GM20431 (cell line): ENCODE measurements around the gene TTC34.

ENCODE experiments used
- in situ Hi-C: fragments of 300-500 bp; cut with MseI, MboI; formaldehyde crosslinking; loops from one replicate; pipeline ENCODE4 v1.15.0; 2020; ENCODE audit warnings: low sequenced_read_pairs; ENCODE audit not compliant: unreplicated experiment

TTC34 gene

DNA sequence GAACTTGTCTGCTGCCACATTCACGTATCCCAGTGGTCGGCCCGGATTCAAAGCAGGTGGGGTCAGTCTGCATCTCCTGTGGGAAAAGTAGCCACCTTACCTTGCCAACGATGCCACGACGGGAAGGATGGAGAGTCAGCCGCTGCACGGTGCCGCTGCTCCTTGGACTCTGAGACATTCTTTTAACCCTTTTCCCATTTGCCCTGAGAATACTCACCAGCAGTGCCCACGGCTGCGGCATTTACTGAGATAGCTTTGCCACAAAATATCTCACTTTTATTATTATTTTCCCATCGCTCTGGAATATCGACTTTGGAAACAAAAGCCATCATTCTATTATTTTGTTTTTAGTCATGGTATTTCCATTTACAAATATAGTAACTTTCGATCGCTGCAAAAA, 15.3 kb upstream of the TTC34 start:
- in situ Hi-C loops = no loop called here

DNA sequence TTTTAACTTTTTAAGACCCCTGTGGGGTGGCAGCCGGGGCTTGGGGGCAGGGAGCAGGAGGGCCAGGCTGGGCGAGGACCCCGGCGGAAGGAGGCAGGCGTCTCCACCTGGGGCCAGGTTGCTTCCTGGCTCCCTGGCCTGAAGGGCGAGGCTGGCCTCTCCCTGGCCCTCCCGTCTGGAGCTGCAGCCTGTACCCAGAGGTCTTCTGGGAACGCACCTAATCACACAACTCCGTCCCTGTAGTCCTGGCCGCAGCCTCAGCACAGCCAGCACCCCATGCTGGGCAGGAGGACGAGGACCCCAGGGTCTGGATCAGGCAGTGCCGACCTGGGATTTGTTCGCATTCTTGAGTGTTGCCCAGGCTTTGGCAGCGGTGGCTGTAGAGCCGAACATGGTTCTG, 14.1 kb upstream of the TTC34 start:
- in situ Hi-C loops = no loop called here

DNA sequence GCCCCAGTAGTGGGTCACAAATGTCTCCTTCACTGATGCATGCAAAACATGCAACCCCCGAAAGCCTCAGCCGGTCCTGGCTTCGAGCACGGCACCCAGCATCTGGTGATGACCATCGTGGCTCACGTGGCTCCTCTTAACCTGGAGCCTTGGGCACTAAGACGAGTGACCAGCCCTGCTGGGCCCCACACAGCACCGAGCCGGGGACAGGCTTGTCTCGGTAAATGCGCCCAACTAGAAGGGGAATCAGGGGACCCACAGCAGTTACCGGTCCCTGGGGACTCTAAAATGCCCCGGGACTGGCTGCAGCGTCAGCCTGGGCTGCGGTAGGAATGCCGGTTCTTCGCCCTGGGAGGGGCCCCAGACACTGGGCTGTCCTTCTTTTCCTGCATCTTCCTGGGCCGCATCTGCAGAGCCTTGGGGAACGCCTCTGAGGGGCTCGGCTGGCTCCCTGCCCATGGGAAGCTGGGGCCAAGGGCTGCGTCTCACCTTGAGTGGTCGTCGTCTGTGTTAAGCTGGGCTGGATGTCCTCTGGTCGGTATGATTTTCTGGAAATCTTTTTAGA, 13.1 kb upstream of the TTC34 start:
- in situ Hi-C loops = no loop called here

DNA sequence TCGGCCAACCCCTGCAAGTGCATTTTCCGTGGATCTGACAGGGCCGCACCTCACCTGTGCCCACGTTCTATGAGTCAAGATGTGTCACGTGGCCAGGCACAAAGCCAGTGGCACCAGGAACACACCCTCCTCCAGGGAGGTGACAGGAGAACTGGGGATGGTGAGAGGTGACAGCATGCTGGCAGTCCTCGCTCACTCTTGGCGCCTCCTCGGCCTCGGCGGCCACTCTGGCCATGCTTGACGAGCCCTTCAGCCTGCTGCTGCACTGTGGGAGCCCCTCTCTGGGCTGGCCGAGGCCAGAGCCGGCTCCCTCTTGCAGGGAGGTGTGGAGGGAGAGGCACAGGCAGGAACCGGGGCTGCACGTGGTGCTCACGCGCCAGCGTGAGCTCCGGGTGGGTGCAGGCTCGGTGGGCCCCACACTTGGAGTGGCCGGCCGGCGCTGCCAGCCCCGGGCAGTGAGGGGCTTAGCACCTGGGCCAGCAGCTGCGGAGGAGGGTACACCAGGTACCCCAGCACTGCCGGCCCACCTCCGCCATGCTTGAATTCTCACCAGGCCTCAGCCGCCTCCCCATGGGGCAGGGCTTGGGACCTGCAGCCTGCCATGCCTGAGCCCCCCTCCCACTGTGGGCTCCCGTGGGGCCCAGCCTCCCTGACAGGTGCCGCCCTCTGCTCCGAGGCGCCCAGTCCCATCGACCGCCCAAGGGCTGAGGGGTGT, 11.6 kb upstream of the TTC34 start:
- in situ Hi-C loops = no loop called here

DNA sequence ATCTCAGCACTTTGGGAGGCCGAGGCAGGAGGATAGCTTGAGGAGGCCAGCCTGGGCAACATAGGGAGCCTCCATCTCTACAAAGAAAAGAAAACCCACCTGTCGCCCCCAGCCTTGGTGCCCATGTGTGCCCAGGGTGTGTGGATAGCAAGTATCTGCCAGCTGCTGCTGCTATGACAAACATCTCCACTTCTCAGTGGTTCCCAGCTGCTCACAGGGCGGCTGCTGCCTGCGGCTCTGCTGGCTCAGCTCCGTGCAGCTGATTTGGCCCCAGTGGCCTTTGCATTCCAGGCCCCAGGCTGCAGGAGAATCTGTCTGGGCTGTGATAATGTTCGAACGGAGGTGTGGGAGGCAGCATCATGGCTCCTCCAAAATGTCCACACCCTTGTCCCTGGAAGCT, 10.6 kb upstream of the TTC34 start:
- in situ Hi-C loops = no loop called here

DNA sequence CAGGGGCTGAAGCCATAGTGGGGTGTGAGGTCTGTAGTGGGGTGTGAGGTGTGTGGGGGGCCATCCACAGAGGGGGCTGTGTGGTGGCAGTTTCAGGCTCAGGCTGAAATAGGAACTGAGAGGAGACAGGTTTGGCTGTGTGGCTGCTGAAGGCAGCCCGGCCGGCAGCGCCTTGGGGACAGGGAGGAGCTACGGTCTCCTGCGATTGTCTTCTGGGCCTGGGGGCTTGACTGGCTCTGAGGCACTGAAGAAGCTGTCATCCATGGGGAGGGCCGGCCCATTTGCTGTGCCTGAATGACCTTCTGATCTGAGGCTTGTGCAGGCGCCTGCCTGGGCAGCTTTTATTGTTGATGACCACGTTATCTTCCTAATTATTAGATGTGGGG, 10.0 kb upstream of the TTC34 start:
- in situ Hi-C loops = no loop called here

DNA sequence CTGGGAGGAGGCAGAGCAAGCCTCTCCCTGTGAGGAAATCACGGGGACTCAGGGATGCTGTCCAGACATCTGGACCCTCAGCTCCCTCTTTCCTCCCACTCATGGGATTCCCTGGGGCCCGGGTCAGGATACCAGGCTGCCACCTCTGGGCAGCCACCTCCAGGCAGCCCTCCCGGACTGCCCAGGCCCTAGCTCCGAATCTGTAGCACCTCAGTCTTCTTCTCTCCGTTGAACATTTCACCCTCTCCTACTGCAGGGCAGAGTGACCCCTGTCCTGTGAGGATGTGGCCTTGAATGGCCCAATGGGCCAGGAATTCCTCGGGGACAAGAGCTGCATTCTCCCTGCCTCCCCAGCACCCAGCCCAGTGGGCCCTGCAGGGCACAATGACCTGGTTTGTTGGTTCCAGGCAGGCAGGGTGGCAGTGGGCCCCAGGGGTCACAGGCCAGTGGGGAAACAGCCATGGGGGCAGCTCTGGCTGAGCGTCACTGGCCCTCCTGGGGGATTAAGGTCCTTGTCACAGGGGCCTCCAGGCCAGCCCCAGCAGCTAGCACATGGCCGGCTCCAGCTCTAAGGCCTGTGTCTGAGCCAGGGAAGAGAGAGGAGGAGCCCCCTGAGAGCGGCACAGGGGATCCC, 9.5 kb upstream of the TTC34 start:
- in situ Hi-C loops = no loop called here

DNA sequence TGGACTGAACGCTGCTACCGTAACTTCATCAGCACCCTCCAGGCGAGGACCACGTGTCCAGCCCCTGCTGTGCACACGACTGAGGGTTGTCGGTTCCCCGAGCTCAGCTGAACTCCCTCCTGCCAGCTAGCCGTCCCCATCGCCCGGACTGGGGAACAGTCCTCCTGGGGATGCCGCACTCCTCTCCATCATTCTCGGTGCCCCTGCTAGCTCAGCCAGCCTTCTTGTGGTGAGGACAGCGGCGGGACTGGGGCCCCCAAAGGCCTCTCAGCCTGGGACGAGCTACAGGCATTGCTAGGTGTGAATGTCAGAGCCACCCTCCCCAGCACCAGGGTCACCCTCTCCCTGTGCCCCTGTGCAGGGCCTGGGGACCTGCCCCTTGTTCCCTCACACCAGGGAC, 8.8 kb upstream of the TTC34 start:
- in situ Hi-C loops = no loop called here

DNA sequence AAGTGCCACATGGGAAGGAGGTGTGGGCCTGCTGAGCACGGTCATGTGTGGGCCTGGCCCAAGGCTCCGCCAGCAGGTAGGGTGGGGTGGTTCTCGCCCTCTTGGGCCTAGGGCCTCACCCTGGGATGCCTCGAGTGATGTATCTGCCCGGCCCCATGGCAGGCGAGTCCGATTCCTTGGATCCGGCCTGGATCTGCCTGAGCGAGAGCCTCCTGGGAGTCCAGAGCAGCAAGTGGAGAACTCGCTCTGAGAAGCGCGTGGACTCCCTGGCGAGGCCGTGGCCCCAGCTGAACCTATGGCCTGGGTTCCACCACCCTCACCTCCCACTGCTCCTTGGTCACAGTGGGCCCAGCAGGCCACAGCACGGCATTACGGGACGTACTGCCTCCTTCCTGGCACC, 8.2 kb upstream of the TTC34 start:
- in situ Hi-C loops = no loop called here

DNA sequence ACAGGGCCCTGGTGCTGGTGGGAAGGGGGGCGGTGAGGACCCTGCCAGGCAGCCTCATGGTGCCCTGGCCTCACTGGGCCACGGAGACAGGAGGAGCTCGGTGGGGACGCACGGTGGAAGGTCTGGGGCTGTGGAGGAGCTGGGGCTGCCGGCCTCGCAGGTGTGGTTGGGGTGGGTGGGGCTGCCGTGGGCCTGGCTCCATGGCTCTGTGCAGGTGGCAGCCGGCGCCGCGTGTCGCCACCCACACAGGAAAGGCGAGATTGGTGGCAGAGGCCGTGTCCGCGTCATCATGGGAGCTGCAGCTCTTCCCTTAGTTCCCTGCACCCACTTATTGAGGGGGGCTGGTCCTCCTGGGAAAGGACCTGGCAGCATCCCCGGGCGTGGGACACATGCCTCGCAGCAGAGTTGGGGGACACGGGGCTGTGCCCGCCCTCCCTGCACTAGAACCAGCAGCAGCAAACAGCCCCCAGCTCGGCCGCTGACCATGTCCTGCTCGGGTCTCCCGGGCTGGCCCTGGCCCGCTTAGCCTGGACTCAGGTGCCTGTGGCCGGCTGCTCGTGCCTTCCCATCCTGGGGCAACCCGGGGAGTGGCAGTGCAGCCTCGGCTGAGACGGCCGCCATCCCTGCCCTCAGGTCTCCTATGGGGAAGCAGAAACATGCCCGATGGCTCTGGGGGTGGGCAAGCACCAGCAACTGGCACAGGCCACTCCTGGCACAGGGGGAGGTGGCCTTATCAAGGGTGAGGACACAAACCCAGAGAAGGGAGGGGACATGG, 7.5 kb upstream of the TTC34 start:
- in situ Hi-C loops = no loop called here

DNA sequence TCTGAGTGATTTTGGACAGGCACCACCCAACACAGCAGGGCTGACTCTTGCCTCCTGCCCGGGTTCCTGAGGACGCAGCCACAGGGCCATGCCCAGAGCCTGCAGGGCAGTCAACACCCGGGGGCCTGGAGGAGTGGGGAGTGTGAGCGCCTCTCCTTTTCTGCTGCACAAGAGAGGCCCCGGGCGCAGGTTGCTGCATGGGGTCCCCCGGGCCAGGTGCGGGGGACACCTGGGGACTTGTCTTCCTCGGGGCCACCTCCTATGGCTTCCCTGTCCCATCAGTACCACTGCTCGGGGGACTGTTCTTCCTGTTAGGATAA, 6.9 kb upstream of the TTC34 start:
- in situ Hi-C loops = no loop called here

DNA sequence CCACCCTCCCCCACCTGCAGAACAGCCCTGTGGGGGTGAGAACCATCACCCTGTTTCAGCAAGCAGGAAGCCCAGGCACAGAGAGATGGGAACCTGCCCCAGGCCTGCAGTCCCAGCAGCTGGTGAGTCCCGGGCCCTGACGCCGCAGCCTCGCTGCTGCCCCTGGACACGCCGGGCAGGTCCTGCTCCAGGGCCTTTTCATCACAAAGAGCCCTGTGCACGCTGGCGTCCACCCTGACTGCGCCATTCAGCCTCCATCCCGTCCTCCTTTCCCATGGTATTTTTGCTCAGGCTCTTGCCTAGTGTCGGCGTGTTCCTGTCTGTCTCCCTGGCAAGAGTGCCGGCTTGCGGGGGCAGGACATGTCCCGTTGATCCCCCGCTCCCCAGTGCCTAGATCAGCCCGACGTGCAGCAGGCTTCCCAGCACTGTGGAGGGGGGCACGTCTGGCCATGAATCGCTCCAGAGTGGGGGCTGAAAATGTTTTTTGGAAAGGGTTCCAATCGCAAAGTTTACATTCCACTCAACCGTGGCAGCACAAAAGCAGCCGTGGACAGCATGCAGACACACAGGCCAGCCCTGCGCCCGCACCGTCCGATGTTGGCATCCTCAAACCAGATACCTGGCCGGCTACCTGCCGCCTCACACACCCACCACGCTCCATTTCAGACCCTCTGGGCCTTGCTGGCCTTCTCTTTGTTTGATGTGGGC, 6.3 kb upstream of the TTC34 start:
- in situ Hi-C loops = no loop called here

DNA sequence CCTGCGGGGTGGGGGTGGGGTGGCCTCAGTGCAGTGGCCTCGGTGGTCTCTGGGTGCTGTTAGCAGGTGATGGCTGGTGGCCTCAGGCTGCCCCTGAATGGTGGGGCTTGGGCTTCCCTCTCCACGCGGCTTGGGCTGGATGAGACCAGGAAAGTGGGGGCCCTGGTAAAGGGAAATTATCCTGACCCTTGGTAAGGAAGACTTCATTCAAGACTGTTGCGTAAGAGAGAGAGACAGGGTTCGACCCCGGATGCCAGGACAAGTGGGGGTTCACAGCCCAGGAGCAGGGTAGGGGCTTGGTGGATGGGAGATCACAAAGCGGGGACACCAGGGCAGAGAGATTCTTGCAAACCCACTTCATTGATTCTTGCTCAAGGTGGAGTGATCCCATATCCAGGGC, 5.5 kb upstream of the TTC34 start:
- in situ Hi-C loops = no loop called here

DNA sequence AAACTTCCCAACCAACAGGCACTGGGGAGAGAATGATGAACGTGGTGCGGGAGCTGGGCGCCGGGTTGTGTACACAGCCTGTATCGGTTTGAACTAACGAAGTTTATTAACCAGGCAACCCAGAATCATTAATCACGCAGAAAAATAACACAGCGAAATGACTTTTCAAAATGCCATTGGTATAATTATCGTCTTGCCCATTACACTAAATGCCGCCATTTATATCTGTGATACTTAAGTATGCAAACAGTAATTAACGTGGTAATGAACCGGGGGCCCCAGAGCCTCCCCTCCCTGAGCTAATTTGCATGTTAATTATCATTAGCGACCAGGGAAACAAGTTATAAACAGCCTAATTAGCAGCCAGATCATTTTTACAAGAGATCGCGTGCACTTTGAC, 5.1 kb upstream of the TTC34 start:
- in situ Hi-C loops = no loop called here

DNA sequence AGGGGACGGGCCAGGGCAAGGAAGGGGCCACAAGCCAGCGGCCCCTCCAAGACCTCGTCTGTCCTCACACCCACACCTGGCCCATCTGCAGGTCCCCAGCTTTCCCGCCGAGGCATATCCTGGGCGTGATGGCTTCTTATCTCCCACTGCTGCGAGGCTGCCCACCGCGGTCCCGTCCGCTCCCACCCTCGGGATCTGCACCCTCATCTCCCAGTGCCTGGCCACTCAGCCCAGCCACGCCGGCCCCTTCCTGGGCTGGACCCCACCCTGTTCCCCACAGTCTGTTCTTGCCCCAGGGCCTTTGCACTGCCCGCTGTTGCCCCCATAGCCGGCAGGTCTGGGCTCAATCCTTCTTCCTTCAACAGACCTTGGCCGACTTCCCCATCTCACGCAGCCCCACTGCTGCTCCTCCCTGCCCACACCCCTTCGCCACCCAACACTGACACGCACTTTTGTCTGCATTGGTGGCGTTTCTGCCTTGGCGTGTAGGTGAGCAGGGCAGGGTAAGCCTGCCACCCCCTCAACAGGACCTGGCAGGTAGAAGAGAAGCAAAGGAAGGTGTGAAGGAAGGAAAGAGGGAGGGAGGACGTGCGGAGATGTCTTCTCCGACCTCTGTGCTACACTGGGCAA, 4.4 kb upstream of the TTC34 start:
- in situ Hi-C loops = no loop called here

DNA sequence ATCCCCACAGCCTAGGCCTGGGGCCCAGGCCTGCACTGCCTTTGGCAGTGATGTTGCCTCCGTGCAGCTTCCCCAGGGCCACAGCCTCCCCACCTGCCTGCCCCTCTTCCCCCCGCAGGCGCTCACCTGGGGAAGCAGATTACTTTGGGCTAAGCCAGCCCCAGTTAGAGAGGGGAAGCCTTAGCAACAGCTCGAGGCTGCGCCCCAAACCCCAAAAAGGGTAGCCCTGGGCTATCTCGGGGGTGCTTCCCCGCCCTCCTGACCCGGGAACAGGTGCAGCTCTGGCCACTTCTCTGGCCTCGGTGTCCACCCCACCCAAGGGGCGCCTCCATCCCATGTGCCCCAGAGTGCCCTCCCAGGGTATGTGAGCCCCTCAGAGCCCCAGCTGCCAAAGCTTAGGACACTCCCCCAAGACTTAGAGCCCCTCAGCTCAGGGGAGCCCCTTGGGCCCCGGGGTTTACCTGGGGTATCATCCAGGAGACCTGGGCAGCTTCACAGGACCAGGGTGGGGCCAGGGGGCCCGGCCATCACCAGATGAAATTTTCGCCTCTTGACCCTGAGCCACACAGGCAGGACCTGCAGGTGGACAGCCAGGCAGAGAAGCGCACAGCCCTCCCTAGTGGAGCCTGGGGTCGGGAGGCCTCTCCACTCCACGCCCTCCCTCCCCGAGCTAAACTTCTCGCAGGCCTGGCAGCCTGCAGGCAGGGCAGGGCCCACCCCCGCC, 3.3 kb upstream of the TTC34 start:
- in situ Hi-C loops = no loop called here

DNA sequence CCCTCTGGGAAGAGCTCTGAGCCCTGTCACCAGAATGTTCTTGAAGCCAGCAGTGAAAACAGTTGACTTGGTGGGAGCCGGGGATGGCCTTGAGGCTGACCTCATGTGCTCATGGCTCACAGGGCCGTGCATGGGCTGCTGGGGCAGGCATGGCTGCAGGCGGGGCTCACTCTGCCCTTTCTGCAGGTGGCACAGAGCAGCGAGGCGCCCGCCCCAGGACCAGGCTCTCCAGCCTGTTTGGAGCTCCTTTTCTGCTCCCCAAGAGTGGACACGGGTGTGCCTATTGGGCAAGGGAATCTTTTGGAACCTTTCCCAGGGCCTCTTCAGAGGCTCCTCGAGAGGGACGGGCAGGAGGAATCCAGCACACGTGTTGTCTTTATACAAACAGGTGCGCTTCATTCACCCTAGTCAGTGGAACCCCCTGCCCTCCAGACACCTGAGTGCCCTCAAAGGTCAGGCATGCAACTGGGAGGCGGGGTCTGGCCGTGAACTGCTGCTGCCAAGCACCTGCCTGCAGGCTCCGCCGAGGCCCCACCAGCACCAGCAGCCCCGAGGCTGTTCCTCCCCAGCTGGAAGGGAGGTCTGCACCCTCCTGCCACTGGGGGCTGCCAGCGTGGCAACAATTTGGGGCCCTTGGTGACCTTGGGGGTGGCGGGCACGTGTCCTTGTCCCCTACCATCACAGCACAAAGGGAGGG, 2.6 kb upstream of the TTC34 start:
- in situ Hi-C loops = no loop called here

DNA sequence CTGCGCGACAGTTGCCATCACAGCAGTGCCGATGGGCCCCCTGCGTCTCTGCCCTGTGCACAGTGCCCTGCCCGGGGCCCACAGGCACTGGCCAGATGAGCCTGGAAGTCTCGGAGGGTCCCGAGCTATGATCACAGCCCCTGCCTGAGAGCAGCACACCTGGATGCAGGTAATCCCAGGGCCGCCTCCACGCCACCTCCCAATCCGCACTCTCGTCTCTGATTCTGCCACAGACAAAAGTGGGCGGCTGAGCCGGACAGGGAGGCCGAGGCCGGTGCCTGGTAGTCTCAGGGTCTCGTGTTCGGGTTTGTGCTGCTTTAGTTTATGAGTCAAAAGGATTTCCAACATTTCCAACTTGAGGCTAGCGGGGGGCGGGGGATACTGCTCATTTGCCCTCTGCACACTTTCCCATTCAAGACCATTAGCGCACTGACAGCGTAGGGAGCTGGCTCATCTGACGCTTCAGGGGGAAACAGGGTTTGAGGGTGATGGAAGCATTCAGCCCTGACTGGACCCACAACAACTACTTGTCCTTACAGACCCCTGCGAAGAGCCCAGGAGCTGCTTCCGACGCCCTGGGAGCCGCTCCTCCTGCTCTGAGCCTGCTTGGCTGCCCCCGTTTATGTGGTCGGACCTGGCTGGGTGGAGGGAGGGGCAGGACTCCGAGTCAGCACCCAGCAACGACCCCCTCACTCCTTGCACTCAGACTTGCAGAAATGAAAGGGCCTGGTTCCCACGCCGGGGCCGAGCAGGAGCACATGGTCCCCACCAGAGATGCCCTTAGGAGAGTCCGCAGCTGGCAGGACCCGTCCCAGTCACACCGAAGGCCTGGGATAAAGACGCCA, 1.8 kb upstream of the TTC34 start:
- in situ Hi-C loops = no loop called here
